ENCODE results near the gene CD33.

DNA sequence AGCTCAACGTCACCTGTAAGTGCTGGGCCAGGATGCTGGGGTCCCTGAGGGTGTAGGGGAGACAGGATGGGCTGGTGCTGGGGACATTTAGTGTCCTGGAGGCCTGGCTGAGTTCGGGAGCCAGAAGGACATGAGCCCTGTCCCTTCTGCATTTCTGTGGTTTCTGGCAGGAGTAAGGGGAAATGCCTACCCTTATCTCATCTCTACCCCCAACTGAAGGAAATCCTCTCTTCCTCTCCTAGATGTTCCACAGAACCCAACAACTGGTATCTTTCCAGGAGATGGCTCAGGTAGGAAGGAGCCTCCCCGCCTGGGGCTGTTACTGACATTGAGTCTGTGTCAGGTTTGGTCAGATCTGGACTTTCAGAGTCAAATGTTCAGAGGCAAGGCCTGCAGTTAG is 1.2 kb downstream of the CD33 start:
- TF ChIP-seq CTCF (conservative IDR thresholded peaks at IDR 0.05; ENCODE audit: low read depth, low read length), result no peak
- no peak for TF ChIP-seq EZH2phosphoT487 (IDR thresholded peaks at IDR 0.05; ENCODE audit: borderline replicate concordance, low read length)
- no peak for TF ChIP-seq EZH2 (IDR thresholded peaks at IDR 0.05; ENCODE audit: low read length, unreplicated experiment)

All from PC-3 (cell line).